Adrenal gland (tissue), 5 donors: Measurements from ENCODE around the gene DNAAF2.

Experiments
- CTCF ChIP-seq, 6 experiments: fragments of 450-650 bp in 4 of 6; fragments of 200-600 bp in 2 of 6; sonication (generic) in 1 of 6; IDR thresholded peaks; 1 replicate in 5 of 6; 2 replicates in 1 of 6; pipeline versions ENCODE4 v1.5.1 to v1.8.0; 2016 to 2021; ENCODE audit warnings: antibody characterized with exemption in 6 of 6, mild to moderate bottlenecking in 2 of 6, moderate library complexity in 1 of 6
- POLR2A ChIP-seq, 2 donors: fragments of 450-650 bp; IDR thresholded peaks; one replicate each; pipeline ENCODE4 v1.6.1; 2017; ENCODE audit warnings: antibody characterized with exemption in 2 of 2, mild to moderate bottlenecking in 2 of 2, moderate library complexity in 1 of 2
- donor health status: DM: no; HTN: no; CAD: no.

DNA sequence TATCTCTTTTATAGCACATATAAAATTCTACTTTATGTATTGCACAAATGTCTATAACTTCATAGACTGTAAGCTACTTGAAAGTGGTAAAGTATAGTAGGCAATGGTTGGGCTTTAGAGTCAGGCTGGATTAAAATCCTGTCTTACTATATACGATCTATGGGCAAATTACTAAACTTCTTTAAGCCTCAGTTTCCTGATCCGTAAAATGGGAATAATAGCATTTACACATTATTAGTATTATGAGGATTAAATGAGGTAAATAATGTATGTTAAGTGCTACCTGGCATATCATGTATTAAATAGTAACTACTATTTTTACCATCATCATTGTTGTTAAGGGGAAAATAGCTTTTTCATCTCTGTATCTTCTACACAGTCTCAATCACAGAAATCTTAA lies 38.5 kb upstream of the DNAAF2 start:
- no peak for TF ChIP-seq CTCF (IDR thresholded peaks at IDR 0.05)
- TF ChIP-seq POLR2A (IDR thresholded peaks at IDR 0.05): no peak
